Upper lobe of right lung (tissue), 1 donor: ENCODE data around the gene DPPA5. TPM values are rescaled to one million over a fixed set of nuclear protein-coding genes. Genes with fewer than 3 reads are reported as not detected.
"Not testable (repeated sequence)": the region's sequence is repeated elsewhere in the genome, so short reads cannot be mapped to it uniquely, and the experiment has no call there.

Experiments
- ATAC-seq: fragments of 200-7000 bp; cut with Tn5 transposase; one replicate; pipeline ENCODE4 v1.9.1; 2020; ENCODE audit warnings: mild to moderate bottlenecking, moderate library complexity
- DNase-seq: peaks from one replicate; pipeline ENCODE4 v3.0.0-alpha.2; 2020
- H3K27ac ChIP-seq: fragments of 200-600 bp; one replicate; pipeline ENCODE4 v1.8.0; 2022
- H3K27me3 ChIP-seq: fragments of 200-600 bp; one replicate; pipeline ENCODE4 v1.8.0; 2022; ENCODE audit warnings: mild to moderate bottlenecking
- H3K36me3 ChIP-seq: fragments of 200-600 bp; one replicate; pipeline ENCODE4 v1.8.0; 2022
- H3K4me1 ChIP-seq: fragments of 200-600 bp; one replicate; pipeline ENCODE4 v1.8.0; 2022
- H3K4me3 ChIP-seq: fragments of 200-600 bp; one replicate; pipeline ENCODE4 v1.8.0; 2022; ENCODE audit warnings: mild to moderate bottlenecking
- H3K9me3 ChIP-seq: fragments of 200-600 bp; one replicate; pipeline ENCODE4 v1.8.0; 2022
- intact Hi-C: fragments of 100-400 bp; cut with DNase I; formaldehyde crosslinking; loops from one replicate; pipeline ENCODE4 v1.11.0; 2022
- long read RNA-seq: library from polyadenylated mRNA; unstranded; transcript quantifications from one replicate; pipeline ENCODE4 v2.0.0, GENCODE V29; 2021
- total RNA-seq: library from RNA; stranded (reverse); fragmentation: NEBNext Ultra II Directional; extraction: Animal tissue kit (Norgen Biotek cat#: 25700); gene quantifications from one replicate; pipeline ENCODE4 v1.2.1, GENCODE V29; 2021
- TF ChIP-seq, protein P1 (sequence below): fragments of 200-600 bp; IDR thresholded peaks from one replicate; pipeline ENCODE4 v1.8.0; 2022; ENCODE audit warnings: antibody characterized with exemption
- donor health status: DM: no; HTN: yes; CAD: no; lungs with severe emphysema.

Gene DPPA5, protein sequence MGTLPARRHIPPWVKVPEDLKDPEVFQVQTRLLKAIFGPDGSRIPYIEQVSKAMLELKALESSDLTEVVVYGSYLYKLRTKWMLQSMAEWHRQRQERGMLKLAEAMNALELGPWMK
- total RNA-seq: not detected
- long read RNA-seq: 0 reads

DNA sequence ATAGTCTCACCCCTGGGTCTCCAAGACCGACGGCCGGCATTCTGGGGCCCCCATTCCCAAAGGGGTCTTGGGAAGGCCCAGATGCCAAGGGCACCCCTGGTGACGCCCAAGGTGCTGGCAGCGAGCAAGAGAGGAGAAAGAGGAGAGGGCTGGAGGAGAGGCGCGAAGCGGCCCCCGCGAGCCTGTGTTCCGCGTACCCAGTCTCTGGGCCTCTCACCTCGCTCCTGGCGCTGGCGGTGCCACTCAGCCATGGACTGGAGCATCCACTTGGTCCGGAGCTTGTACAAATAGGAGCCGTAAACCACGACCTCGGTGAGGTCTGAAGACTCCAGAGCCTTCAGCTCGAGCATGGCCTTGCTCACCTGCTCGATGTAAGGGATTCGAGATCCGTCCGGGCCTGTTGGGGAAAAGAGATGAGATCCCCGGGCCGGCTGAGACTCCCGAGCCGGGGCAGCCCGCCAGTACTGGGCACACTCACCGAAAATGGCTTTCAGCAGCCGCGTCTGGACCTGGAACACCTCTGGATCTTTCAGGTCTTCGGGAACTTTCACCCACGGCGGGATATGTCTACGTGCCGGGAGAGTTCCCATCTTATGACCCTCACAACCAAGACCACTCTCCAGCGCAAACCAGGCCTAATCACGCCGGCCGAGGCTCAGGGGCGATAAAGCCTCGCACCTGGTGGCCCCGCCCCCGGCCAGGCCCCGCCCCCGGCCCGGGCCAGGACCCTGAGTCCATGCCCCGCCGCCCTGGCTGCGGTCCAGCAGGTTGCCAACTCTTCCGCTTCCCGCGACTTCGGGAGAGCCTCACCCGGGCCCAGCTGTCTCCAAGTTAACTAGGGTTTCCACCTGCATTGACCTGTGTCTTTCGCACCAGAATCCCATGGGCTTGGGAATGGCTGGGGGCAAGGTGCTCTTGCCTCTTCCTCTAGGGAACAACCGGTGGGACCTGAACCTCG is at the start of gene DPPA5:
Gene DPPA5, minus strand, starts transcription at position 641 of the 958 bp plus-strand sequence. Its CDS starts 51 bp downstream, at position 590.
- ATAC-seq: no peak

GRCh38 chr6:73400656-73401055 is 46.6 kb upstream of the DPPA5 start:
- H3K4me3 ChIP-seq: no peak overlapping the region
- H3K4me1 ChIP-seq: no peaks in the 10 kb centered on the region
- no peaks in the 10 kb centered on the region for H3K36me3 ChIP-seq
- H3K27ac ChIP-seq: no peak overlapping the region
- H3K9me3 ChIP-seq: no peaks in the 10 kb centered on the region
- TF ChIP-seq, protein P1, sequence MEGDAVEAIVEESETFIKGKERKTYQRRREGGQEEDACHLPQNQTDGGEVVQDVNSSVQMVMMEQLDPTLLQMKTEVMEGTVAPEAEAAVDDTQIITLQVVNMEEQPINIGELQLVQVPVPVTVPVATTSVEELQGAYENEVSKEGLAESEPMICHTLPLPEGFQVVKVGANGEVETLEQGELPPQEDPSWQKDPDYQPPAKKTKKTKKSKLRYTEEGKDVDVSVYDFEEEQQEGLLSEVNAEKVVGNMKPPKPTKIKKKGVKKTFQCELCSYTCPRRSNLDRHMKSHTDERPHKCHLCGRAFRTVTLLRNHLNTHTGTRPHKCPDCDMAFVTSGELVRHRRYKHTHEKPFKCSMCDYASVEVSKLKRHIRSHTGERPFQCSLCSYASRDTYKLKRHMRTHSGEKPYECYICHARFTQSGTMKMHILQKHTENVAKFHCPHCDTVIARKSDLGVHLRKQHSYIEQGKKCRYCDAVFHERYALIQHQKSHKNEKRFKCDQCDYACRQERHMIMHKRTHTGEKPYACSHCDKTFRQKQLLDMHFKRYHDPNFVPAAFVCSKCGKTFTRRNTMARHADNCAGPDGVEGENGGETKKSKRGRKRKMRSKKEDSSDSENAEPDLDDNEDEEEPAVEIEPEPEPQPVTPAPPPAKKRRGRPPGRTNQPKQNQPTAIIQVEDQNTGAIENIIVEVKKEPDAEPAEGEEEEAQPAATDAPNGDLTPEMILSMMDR: no peak
- intact Hi-C loops: no loop called here
- H3K27me3 ChIP-seq: no peaks in the 10 kb centered on the region
- no peak for ATAC-seq
- DNase-seq: no peak

More for the DNA sequence above, at the start of gene DPPA5:
- Histone ChIP-seq H3K27ac (no peak within 1 kb of the TSS), H3K4me3 (no peak within 1 kb of the TSS), H3K9me3 (no peaks in the 10 kb centered on the region), H3K4me1 (no peaks in the 10 kb centered on the region), H3K36me3 (no peaks in the 10 kb centered on the region), H3K27me3 (peaks cover 16% of the 10 kb centered on the region)
- TF ChIP-seq, protein P1: no peak
- no peak for DNase-seq
- intact Hi-C loops: no loop called here

GRCh38 chr6:73395875-73396274 is 41.8 kb upstream of the DPPA5 start:
- Histone ChIP-seq H3K27ac (no peak overlapping the region), H3K9me3 (no peaks in the 10 kb centered on the region), H3K4me3 (no peak overlapping the region), H3K36me3 (no peaks in the 10 kb centered on the region), H3K27me3 (no peaks in the 10 kb centered on the region), H3K4me1 (no peaks in the 10 kb centered on the region)
- ATAC-seq (no peak), DNase-seq (no peak)
- intact Hi-C loops: no loop called here
- TF ChIP-seq, protein P1: no peak

DNA sequence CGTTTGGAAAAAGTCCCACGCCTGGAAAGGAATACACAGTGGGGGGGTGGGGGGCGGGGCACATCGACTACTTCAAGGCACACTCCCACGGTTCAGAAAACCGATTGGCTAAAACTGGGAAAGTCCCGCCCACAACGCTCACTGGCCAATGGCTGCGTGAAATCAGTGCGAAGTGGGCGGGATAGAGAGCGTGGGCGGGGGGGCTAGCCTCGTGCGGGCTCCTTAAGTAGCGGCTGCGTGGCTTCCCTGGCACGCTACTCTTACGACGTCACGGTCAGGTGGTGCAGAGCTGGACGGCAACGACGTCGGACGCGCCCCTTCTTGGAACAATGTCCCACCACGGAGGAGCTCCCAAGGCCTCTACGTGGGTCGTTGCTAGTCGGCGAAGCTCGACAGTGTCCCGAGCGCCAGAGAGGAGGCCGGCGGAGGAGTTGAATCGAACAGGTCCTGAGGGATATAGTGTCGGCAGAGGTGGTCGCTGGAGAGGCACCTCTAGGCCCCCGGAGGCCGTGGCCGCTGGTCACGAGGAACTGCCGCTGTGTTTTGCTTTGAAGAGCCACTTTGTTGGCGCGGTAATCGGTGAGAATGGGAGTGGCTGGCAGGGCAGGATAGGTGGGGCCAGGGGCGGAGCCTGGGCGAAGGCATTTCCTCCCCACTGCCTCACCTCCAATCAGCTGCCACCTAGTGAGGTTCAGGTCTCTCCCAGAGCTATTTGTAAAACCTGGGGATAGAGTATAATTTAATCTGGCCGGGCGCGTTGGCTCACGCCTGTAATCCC is 40.7 kb upstream of the DPPA5 start, which contains the start of gene DDX43:
Gene DDX43, plus strand, starts transcription at position 252 of the 778 bp plus-strand sequence. Its CDS starts 78 bp downstream, at position 330.
- intact Hi-C loops: no loop called here
- ATAC-seq (peak; percentile 92), DNase-seq (peak; percentile 87)
- H3K27ac ChIP-seq: peak within 1 kb of the TSS; percentile 58
- H3K27me3 ChIP-seq: no peaks in the 10 kb centered on the region
- no peaks in the 10 kb centered on the region for H3K36me3 ChIP-seq
- no peaks in the 10 kb centered on the region for H3K9me3 ChIP-seq
- TF ChIP-seq, protein P1: no peak
- H3K4me1 ChIP-seq: no peaks in the 10 kb centered on the region
- peak within 1 kb of the TSS; percentile 36 for H3K4me3 ChIP-seq

DNA sequence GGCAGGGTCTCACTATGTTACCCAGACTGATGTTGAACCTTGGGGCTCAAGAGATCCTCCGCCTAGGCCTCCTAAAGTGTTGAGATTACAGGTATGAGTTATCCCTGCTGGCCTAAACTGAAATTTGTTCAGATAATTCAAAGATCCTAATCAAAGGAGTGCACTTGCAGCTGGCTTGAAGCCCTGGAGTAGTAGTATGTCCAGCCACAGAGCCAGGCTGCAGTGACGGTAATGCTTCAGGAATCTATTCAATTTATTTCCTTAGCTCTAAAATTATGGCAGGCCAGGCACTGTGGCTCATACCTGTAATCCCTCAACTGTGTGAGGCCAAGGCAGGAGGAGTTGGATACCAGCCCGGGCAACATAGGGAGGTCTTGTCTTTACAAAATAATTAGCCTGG is 39.2 kb upstream of the DPPA5 start:
- H3K27ac ChIP-seq: no peak overlapping the region
- H3K4me1 ChIP-seq: peaks cover 3% of the 10 kb centered on the region
- no peaks in the 10 kb centered on the region for H3K9me3 ChIP-seq
- no peaks in the 10 kb centered on the region for H3K27me3 ChIP-seq
- TF ChIP-seq, protein P1: no peak
- no peaks in the 10 kb centered on the region for H3K36me3 ChIP-seq
- intact Hi-C loops: no loop called here
- DNase-seq (no peak), ATAC-seq (no peak)
- no peak overlapping the region for H3K4me3 ChIP-seq

GRCh38 chr6:73392188-73392587 is 38.1 kb upstream of the DPPA5 start:
- H3K27ac ChIP-seq, intact Hi-C loops, ATAC-seq, DNase-seq, H3K9me3 ChIP-seq, H3K27me3 ChIP-seq, H3K4me3 ChIP-seq, H3K36me3 ChIP-seq, H3K4me1 ChIP-seq: not testable (repeated sequence)
